IMR-90 (cell line): ENCODE data around the gene KLKB1.

Source experiments
- RAD21 ChIP-seq: IDR thresholded peaks from 2 replicates; pipeline ENCODE4 v1.6.1; 2012; ENCODE audit warnings: low read length, improper control_type of control experiment
- TF ChIP-seq, protein P1 (sequence below): conservative IDR thresholded peaks from 2 replicates; pipeline ENCODE4 v1.5.1; 2012; ENCODE audit warnings: mild to moderate bottlenecking, low read depth, low read length, improper control_type of control experiment

DNA sequence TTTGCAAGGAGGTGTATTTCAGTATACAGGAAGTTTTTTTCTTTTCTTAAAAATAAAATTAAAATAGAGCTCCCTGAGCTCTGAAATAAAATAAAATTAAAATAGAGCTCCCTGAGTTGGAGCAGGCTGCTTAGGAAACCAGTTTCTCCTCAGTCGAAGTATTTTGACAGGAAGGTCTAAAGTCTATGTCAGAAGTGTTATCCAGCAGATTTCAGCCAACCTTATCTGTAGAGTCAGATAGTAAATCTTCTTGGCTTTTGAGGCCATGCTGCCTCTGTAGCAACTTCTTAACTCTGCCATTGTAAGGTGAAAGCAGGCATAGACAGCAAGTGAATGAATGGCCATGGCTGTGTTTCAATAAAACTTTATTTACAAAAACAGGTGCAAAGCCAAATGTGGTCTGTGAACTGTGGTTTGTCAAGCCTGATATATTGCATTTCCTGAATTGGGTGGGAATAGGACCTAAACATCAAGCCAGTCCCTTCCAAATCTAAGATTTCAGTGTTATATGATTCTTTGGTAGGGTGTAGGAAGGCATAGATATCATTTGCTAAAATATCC, 9.5 kb upstream of the KLKB1 start:
- TF ChIP-seq, protein P1, sequence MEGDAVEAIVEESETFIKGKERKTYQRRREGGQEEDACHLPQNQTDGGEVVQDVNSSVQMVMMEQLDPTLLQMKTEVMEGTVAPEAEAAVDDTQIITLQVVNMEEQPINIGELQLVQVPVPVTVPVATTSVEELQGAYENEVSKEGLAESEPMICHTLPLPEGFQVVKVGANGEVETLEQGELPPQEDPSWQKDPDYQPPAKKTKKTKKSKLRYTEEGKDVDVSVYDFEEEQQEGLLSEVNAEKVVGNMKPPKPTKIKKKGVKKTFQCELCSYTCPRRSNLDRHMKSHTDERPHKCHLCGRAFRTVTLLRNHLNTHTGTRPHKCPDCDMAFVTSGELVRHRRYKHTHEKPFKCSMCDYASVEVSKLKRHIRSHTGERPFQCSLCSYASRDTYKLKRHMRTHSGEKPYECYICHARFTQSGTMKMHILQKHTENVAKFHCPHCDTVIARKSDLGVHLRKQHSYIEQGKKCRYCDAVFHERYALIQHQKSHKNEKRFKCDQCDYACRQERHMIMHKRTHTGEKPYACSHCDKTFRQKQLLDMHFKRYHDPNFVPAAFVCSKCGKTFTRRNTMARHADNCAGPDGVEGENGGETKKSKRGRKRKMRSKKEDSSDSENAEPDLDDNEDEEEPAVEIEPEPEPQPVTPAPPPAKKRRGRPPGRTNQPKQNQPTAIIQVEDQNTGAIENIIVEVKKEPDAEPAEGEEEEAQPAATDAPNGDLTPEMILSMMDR: no peak
- TF ChIP-seq RAD21: no peak
